ENCODE results near the gene SELENOP.

The SELENOP gene

DNA sequence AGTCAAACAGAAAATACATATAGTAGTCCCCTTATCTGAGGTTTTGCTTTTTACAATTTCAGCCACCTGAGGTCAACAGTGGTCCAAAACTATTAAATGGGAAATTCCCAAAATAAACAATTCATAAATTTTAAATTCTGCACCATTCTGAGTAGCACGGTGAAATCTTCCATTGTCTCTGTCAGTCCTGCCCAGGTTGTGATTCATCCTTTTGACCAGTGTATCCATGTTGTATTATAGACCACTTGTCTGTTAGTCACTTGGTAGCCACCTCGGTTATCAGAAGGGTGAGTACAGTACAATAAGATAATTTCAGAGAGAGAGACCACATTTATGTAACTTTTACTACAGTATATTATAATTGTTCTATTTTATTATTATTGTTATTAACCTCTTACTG is 52.2 kb downstream of the SELENOP start:
- H3K4me3 ChIP-seq (ENCODE audit: low read depth in 1 of 2, low read length in 1 of 2), result no peak overlapping the region
- H3K36me3 ChIP-seq, result no peaks in the 10 kb centered on the region
- no peaks in the 10 kb centered on the region for H3K9me3 ChIP-seq
- H3K4me1 ChIP-seq (ENCODE audit: control insufficient read depth in 1 of 2, insufficient read depth in 1 of 2, low read depth in 1 of 2, low read length in 1 of 2), result peaks cover 0 to 6% of the 10 kb centered on the region in 2 experiments
- TF ChIP-seq, protein P1, sequence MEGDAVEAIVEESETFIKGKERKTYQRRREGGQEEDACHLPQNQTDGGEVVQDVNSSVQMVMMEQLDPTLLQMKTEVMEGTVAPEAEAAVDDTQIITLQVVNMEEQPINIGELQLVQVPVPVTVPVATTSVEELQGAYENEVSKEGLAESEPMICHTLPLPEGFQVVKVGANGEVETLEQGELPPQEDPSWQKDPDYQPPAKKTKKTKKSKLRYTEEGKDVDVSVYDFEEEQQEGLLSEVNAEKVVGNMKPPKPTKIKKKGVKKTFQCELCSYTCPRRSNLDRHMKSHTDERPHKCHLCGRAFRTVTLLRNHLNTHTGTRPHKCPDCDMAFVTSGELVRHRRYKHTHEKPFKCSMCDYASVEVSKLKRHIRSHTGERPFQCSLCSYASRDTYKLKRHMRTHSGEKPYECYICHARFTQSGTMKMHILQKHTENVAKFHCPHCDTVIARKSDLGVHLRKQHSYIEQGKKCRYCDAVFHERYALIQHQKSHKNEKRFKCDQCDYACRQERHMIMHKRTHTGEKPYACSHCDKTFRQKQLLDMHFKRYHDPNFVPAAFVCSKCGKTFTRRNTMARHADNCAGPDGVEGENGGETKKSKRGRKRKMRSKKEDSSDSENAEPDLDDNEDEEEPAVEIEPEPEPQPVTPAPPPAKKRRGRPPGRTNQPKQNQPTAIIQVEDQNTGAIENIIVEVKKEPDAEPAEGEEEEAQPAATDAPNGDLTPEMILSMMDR (IDR thresholded peaks at IDR 0.05), result no peak
- H3K27me3 ChIP-seq, result peaks cover 16% of the 10 kb centered on the region
- H3K27ac ChIP-seq, result no peak overlapping the region

DNA sequence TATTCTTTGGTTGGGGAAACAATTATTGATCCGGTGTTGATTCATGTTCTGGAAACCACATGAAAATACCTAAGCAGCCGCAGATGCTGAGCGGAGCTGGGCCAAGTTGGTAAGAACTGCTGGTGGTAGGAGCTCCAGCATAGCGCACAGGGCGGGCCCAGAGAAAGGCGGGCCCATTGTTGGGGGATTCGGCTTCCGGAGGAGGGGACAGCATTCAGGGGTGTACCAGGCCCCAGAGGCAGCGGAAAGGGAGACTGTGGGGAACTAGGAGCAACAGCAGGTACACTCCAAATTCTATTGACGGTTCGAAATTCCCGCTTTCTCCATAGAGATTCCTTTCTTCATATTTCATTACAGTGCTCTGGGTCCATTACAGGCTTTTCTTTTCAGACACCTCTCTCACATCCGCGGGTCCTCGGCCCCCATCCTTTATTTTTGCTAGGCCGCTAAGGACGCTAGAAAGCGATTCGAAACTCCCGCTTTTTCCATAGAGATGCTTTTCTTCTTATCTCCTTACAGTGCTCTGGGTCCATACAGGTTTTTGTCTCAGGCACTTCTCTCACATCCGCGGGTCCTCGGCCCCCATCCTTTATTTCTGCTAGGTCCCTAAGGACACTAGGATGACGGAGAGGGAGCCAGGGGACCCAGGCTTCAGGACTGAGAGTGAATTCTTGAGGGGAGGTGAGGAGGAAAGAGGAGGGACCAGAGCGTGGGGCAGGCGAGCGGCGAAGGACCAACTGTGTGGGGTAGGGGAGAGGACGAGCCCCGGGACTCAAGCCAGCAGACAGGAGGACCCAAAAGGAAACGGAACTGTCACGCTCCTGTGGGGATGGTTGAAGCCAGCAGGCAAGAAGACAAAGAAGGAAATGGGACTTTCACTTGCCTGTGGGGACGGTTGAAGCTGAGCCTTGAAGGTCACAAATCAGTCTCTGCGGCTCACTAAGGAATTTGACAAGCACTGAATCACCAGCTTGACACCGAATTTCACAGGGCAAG is 54.8 kb downstream of the SELENOP start, which contains the start of gene CCDC152:
Gene CCDC152, plus strand, starts transcription at position 213 of the 996 bp plus-strand sequence. CDS start 2,304 bp downstream, outside the sequence.
- Histone ChIP-seq H3K4me3 (ENCODE audit: low read depth in 1 of 2, low read length in 1 of 2) (no peak within 1 kb of the TSS), H3K4me1 (ENCODE audit: control insufficient read depth in 1 of 2, insufficient read depth in 1 of 2, low read depth in 1 of 2, low read length in 1 of 2) (peaks cover 0 to 6% of the 10 kb centered on the region in 2 experiments), H3K27ac (no peak within 1 kb of the TSS), H3K36me3 (no peaks in the 10 kb centered on the region), H3K27me3 (peaks cover 16% of the 10 kb centered on the region), H3K9me3 (no peaks in the 10 kb centered on the region)
- TF ChIP-seq, protein P1 (IDR thresholded peaks at IDR 0.05), result no peak

DNA sequence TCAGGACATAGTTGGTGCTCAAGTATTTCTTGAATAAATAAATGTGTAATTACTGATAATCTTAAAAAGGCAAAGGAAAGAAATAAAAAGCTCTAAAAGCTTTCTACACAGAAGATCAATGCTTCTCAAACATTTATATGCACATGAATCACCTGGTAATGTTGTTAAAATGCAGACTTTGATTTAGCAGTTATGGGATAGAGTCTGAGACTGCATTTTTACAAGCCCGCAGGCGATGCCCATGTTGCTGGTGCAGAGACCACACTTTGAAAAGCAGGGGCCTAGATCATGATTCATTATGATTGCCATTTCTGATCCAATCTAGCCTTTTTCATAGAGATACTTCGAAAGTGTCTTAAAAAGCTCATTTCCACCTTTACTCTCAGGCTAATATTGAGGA is 58.6 kb downstream of the SELENOP start:
- Histone ChIP-seq H3K4me1 (ENCODE audit: control insufficient read depth in 1 of 2, insufficient read depth in 1 of 2, low read depth in 1 of 2, low read length in 1 of 2) (peaks cover 0 to 6% of the 10 kb centered on the region in 2 experiments), H3K27ac (no peak overlapping the region), H3K36me3 (no peaks in the 10 kb centered on the region), H3K9me3 (no peaks in the 10 kb centered on the region), H3K4me3 (ENCODE audit: low read depth in 1 of 2, low read length in 1 of 2) (no peak overlapping the region), H3K27me3 (peaks cover 16% of the 10 kb centered on the region)
- TF ChIP-seq, protein P1 (IDR thresholded peaks at IDR 0.05), result no peak

DNA sequence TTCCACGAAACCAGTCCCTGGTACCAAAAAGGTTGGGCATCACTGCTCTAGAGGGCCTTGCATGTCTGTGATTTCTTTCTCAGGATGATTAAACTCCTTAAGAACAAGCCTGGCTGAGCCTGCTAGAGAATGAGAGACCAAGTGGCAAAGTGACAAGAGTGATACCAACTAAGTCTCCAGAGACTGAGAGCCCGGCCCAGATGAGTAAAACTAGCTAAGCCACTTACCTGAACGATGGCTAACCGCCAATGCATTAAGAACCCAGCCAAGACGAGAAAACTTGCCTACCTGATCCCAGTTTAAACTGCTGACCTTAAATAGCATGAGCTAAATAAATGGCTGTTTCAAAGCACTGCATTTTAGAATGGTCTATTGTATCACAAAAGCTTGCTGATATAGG is 60.6 kb downstream of the SELENOP start:
- Histone ChIP-seq H3K4me1 (ENCODE audit: control insufficient read depth in 1 of 2, insufficient read depth in 1 of 2, low read depth in 1 of 2, low read length in 1 of 2) (no peaks in the 10 kb centered on the region), H3K9me3 (no peaks in the 10 kb centered on the region), H3K27ac (no peak overlapping the region), H3K27me3 (no peaks in the 10 kb centered on the region), H3K4me3 (ENCODE audit: low read depth in 1 of 2, low read length in 1 of 2) (no peak overlapping the region), H3K36me3 (no peaks in the 10 kb centered on the region)
- TF ChIP-seq, protein P1 (IDR thresholded peaks at IDR 0.05), result no peak

DNA sequence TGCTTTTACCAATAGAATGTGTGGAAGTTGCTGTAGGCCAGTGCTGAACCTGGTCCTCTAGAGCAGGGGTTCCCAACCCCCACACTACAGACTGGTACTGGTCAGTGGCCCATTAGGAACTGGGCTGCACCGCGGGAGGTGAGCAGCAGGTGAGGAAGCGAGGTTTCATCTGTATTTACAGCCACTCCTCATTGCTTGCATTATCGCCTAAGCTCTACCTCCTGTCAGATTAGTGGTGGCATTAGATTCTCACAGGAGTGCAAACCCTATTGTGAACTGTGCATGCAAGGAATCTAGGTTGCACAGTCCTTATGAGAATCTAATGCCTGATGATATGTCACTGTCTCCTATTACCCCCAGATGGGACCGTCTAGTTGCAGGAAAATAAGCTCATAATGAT is 61.2 kb downstream of the SELENOP start:
- Histone ChIP-seq H3K9me3 (no peaks in the 10 kb centered on the region), H3K4me3 (ENCODE audit: low read depth in 1 of 2, low read length in 1 of 2) (no peak overlapping the region), H3K27me3 (no peaks in the 10 kb centered on the region), H3K4me1 (ENCODE audit: control insufficient read depth in 1 of 2, insufficient read depth in 1 of 2, low read depth in 1 of 2, low read length in 1 of 2) (no peaks in the 10 kb centered on the region), H3K27ac (no peak overlapping the region), H3K36me3 (no peaks in the 10 kb centered on the region)
- TF ChIP-seq, protein P1 (IDR thresholded peaks at IDR 0.05), result no peak

All from neutrophil (primary cell).